SK-MEL-5 (cell line): ENCODE data around the gene SMYD2. TPM values are rescaled to one million over a fixed set of nuclear protein-coding genes. Genes with fewer than 3 reads are reported as not detected.

Experiments used
- DNase-seq: peaks from one replicate; pipeline ENCODE4 v3.0.0-alpha.2; 2016; ENCODE audit warnings: low read depth, low spot score
- in situ Hi-C: cut with HindIII; loops from 2 replicates; pipeline ENCODE4 v1.10.0; 2016; ENCODE audit warnings: low sequenced_read_pairs, high pct_unique_total_duplicates, low pct_unique_long_range_greater_than_20kb
- total RNA-seq: library from RNA; depleted of rRNA; stranded (reverse); fragments of >200 nt; shearing (Covaris generic); gene quantifications from 2 replicates; pipeline ENCODE4 v1.2.3, GENCODE V29; 2014

SMYD2 gene
- total RNA-seq, 1 experiment from 2014 or later, result 56.3 TPM

DNA sequence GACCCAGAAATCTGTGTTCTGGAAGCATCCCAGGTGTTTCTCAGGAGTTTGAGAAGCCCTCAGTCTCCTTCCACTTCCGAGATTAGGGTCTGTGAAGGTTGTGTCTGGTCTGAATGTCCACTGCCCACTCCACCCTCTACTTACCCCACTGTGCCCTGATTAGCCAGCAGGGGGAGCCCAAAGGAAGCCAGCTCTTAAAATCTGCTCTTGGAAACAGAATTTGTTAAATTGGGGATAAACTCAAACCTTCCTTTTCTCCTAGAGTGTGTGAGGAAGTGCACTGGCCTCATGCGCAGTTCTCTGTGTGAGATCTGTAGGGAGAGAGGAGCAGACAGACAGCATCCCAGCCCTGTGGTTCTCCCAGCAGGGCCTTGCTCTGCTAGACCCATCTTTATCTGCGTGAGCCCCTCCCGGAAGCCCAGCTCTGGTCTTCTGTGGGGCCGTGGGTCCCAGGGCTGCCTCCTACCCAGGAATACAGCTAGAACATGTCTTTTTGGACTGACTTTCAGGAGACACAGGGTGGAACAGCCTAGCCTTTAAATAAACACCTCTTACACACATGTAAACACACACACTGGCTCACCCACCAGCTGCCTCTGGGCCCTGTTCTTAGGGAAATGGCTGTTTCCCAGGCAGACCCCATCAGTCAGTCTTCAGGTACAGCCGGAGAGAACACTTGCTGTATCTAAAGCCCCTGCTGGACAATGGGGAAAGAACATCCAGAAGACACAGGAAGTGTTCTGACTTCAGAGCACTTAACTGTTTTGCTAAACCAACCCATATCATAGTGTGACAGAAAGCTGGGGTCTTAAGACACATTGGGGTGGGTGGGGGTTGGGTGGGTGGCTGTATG is 52.2 kb downstream of the SMYD2 start:
- in situ Hi-C loops, result loop anchor here (25.0 kb wide), 1 partner anchor 254 kb away; no protein-coding TSS in a partner anchor

DNA sequence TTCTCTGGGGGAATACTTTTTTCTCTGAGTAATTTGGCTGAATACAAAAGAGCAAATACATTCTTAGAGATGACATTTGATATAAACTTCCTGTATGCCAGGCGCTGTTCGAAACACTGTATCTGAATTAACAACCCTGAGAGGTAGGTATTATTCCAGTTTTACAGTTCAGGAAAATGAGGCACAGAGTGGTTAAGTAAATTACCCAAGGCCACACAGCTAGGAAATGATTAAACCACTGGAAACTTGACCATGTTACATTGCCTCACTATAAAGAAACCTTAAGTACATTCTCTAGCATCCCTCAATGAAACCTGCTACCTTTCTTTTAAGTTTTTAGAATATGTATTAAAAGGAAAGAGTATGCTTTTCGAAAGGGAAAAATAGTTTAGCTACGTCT is 54.6 kb downstream of the SMYD2 start:
- in situ Hi-C loops, result loop anchor here (25.0 kb wide), 1 partner anchor 252 kb away; no protein-coding TSS in a partner anchor
- DNase-seq, result no peak

More for the DNA sequence above, 52.2 kb downstream of the SMYD2 start:
- peak; percentile 60 for DNase-seq

GRCh38 chr1:214337015-214337414 is 56.1 kb downstream of the SMYD2 start:
- in situ Hi-C loops, result loop anchor here (25.0 kb wide), 1 partner anchor 250 kb away; no protein-coding TSS in a partner anchor
- DNase-seq, result no peak

- in situ Hi-C loops, result loop anchor here (25.0 kb wide), 1 partner anchor 250 kb away; no protein-coding TSS in a partner anchor
- DNase-seq, result no peak
Observed at GRCh38 chr1:214337511-214337910, 56.6 kb downstream of the SMYD2 start.

DNA sequence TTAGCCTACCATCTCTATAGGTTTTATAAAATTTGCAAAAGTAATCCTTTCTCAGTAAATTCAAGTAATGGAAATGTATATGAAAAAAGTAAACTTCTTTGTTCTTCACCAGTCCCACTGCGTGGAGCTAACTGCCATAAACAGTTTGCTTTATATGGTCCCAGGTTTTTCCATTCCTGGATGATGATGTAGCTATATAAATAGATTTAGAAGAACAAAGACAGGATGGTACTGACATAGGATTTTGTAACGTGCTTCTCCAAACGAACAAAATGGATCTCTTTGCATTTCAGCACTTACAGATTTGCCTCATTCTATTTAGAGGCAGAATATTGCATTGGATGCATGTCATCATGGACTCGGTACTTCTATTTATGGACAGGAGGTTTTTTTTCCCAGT is 57.3 kb downstream of the SMYD2 start:
- in situ Hi-C loops, result loop anchor here (25.0 kb wide), 1 partner anchor 249 kb away; no protein-coding TSS in a partner anchor
- no peak for DNase-seq

DNA sequence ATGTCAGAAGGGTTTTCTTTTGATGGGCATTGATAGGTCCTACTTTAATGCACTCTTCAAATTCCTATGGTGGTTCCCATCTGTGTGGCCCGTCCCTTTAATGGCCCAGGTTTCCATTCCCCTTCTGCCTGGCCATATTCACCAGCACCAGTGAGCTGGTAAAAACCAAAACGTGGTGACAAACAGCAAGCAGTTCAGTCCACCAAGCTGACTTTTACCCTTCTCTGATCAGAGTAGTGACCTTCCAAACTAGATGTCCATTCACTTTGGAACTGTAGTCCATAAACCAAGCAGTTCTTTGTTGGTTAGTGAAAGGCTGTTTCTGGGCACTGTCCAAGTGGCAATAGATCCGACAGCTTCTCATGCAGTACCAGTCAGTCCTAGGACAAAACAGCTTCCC is 60.5 kb downstream of the SMYD2 start:
- no peak for DNase-seq
- in situ Hi-C loops, result loop anchor here (25.0 kb wide), 1 partner anchor 246 kb away; no protein-coding TSS in a partner anchor

DNA sequence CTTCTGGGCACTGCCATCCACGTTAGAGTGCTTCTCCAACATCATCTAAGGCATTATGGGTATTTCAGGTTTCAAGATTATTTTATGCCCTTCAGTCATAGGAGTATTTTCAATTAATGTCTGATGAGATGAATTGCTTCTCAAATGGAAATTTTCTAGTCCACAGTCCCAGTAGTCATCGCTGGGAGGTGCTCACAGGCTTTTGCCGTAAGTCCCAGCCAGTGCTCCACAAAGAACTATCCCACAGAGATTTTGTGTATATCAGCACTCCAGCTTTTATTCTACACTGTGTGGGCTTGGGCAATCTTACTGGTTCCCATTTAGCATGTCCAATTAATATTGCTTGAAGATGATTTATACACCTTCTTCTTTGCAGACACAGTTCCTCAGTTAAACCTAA is 61.0 kb downstream of the SMYD2 start:
- in situ Hi-C loops, result loop anchor here (25.0 kb wide), 1 partner anchor 245 kb away; no protein-coding TSS in a partner anchor
- peak; percentile 53 for DNase-seq

- in situ Hi-C loops, result loop anchor here (25.0 kb wide), 1 partner anchor 245 kb away; no protein-coding TSS in a partner anchor
- no peak for DNase-seq
Observed at GRCh38 chr1:214342525-214342924, 61.6 kb downstream of the SMYD2 start.

DNA sequence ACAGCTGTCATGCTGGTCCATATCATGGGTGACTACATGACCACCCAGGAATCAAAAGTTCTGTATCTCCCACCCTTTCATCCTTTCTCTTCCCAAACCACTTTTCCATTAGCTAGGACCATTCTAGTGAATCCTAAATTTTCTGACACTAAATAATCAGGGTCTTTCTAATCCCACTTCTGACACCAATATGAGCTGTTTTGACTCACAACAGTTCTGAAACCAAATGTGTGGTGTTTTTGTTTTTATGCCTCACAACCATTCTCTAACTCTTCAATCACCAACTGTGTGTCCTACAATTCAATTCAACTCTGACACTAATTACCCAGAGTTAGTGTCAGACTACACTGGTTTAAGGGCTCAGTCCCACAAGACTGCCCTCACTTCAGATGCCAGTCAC is 63.9 kb downstream of the SMYD2 start:
- in situ Hi-C loops, result loop anchor here (25.0 kb wide), 1 partner anchor 242 kb away; no protein-coding TSS in a partner anchor

DNA sequence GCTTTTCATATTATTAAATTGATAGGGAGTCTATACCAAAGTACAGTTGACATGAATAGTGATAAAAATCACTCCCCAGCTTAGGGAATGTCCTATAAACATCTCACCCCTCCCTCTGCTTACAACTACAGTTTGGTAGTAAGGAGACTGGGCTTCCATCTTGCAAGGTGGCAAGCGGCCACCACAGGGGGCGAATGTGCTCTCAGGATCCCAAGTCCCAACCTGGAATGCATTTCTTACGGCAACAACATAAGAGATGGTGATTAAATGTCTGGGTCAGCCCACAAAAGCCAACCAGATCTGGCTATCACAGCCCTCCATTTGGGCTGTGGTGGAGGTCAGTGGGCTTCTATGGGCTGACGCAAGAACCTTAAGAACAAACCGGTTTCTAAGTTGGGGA is 68.0 kb downstream of the SMYD2 start:
- in situ Hi-C loops, result loop anchor here (25.0 kb wide), 1 partner anchor 238 kb away; no protein-coding TSS in a partner anchor
- no peak for DNase-seq

More for the DNA sequence above, 63.9 kb downstream of the SMYD2 start:
- no peak for DNase-seq

GRCh38 chr1:214349781-214350180 is 68.8 kb downstream of the SMYD2 start:
- DNase-seq, result no peak
- in situ Hi-C loops, result loop anchor here (25.0 kb wide), 1 partner anchor 238 kb away; no protein-coding TSS in a partner anchor

DNA sequence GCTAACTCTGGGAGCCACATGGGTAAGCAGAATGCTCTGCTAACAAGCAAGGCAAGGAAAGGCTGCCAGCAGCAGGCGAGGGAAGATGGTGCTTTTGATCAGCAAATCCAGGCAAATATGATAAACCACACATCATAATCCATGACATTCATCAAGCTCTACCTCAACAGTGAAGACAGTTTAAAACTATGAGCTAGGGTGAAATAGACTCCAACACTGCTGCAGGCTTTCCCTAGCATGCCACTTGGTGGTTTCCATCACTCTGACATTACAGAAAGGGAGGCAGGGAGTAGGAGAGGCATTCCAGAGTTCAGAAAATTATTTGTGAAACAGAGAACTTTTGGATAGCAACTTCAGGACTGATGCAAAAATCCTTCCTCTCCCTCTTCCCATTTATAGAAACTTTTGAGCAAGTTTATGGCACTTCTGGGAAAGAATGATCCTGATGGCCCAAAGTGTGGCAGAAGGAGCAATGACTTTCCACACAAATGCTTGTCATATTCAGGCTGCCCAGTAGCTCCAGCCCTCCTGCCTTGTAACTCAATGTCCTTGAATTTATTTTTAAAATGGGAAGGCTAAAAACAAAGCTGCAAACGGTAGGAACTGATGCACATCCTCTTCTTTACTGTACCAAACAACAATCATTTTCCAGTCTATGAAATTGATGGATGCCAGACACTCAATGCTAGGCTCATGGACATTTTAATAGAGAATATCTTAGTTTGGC is 70.8 kb downstream of the SMYD2 start:
- DNase-seq, result no peak
- in situ Hi-C loops, result no loop called here

DNA sequence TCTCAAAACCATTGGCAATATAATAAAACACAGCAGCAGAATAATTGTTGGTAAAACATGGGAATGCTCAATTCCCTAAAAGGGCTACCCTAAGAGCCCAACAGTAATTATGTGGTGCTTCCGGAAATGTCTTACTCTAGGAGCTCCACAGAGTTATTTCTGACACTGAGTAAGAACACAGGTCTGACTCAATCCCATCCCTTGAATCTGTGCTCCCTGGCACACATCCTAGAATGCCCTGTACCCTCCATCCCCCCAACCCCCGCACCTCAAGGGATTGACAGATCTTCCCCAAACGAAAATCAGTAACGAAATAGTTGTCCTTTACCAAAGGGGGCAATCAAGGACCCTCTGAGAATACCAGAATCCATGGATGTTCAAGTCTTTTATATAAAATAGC is 71.9 kb downstream of the SMYD2 start:
- in situ Hi-C loops, result no loop called here
- DNase-seq, result no peak

GRCh38 chr1:214354440-214355148 is 73.6 kb downstream of the SMYD2 start:
- DNase-seq, result no peak
- in situ Hi-C loops, result no loop called here

- in situ Hi-C loops, result no loop called here
- no peak for DNase-seq
Observed at GRCh38 chr1:214360116-214360515, 79.2 kb downstream of the SMYD2 start.

DNA sequence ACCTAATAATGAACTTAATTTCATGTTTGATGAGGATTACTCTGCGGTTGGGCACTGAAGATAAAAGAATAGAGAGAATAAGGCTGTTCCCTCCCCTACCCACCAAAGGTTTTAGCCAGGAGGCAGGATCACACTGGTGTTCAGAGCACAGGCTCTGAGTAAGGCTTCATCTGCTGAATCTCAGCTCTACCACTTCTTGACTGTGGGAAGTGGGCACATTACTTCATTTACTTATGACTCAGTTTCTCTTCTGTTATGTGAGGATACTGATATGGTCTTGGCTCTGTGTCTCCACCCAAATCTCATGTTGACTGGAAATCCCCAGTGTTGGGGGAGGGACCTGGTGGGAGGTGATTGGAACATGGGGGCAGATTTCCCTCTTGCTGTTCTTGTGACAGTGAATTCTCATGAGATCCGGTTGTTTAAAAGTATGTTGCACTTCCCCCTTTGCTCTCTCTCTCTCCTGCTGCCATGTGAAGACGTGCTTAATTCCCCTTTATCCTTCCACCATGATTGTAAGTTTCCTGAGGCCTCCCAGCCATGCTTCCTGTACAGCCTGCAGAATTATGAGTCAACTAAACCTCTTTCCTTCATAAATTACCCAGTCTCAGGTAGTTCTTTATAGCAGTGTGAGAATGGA is 79.7 kb downstream of the SMYD2 start:
- no peak for DNase-seq
- in situ Hi-C loops, result no loop called here

DNA sequence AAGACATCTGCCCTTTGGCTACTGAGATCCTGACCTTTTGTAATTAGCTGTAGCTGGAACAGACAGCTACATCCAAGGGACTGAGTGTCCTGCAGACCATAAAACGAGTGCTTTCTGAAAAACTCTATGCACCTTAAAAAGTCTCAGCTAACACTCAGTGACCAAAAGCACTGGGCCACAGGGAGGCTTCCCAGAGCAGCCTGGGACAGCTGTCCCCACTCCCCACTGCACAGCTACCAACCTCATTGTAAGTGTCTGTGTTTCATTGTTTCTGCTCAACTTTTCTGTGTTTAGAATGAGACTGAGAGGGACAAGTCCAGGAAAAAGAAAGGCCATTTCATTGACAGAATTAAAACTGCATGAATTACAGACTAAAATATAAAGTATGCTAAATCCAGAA is 80.7 kb downstream of the SMYD2 start:
- in situ Hi-C loops, result no loop called here
- DNase-seq, result no peak
